Limb (tissue), 2 donors: ENCODE data around the gene PTK7.
"Not testable (repeated sequence)": the region's sequence is repeated elsewhere in the genome, so short reads cannot be mapped to it uniquely, and the experiment has no call there.

Source experiments
- DNase-seq, 2 donors: peaks; one replicate each; pipeline ENCODE4 v3.0.0-alpha.2; 2016; ENCODE audit errors: extremely low spot score in 2 of 2

Gene PTK7

GRCh38 chr6:43075670-43076463 is at the start of gene PTK7:
Gene PTK7, plus strand, starts transcription at chr6:43076314. Its CDS starts 175 bp downstream, at chr6:43076489.
- DNase-seq = peak; percentile 88 to 96

- DNase-seq = no peak
These were observed 49.7 kb upstream of the PTK7 start for GRCh38 chr6:43026365-43026764.

DNA sequence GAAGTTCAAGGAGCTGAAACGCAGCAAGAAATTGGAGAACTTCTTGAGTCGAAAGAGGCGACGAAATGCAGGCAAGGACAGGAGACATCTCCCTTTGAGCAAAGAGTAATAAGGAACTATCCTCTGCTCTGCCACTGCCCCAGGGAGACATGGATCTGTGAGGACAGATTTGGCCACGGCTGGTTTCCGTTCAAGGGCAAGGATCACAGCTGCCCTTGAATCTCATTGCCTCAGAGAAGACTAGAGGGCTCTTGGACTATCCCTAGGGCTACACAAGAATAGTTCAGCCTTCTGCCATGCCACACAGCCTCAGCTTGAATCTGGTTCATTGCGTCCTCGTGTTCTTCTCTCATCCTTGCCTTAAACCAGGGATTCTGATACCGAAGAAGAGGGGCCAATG is 47.0 kb upstream of the PTK7 start:
- no peak for DNase-seq

DNA sequence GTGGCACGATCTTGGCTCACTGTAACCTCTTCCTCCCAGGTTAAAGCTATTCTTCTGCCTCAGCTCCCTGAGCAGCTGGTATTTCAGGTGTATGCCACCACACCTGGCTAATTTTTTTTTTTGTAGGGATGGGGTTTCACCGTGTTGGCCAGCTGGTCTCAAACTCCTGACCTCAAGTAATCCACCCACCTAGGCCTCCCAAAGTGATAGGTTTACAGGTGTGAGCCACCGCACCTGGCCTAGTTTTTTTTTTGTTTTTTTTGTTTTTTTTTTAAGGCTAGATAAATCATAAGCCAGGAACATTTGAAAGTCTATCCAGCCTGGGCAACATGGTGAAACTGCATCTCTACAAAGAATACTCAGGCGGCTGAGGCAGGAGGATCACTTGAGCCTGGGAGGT is 43.8 kb upstream of the PTK7 start:
- no peak for DNase-seq

DNA sequence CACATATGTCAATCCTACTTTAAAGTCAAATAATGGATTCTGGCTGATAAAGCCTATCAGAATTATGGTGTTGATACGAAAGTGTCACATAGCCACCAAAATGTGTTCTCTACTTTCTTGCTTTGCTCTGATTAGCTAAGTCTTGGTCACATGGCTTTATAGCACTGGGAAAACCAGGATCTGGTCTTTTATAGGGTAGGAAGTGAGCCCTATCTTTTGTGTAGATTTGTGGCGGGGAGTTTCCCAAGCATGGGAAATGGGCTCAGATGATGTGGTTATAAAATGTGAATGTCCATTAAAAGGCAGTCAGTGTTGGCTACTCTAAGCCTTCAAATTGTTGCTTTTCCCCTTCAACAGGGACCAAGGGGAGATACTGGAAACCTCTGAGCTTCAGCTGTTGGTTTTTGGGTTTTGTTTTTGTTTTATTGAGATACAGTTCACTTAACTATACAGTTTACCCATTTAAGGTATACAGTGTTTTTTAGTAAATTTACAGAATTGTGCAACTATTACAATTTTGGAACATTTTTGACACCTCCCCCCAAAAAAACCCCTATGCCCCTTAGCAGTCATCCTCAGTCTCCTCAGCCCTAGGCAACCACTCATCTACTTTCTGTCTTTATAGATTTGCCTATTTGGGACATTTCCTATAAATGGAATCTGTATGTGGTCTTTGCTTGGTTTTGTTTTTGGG is 42.5 kb upstream of the PTK7 start:
- DNase-seq = no peak

DNA sequence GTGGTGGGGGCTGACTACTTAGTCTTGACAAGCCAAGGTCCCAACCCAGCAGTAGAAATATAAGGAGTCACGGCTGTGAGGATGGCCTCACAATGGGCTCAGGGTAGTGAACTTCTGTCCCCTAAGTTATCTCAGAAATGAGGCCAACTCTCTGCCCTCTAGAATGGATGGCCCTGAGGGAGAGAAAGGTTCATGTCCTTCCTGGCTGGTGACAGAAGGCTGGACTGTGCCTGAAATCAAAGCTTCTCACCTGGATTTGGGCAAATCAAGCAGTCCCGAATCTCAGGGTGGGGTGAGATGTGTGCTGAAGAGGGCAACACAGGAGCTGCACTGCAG is 42.0 kb upstream of the PTK7 start:
- no peak for DNase-seq

GRCh38 chr6:43035495-43036194 is 40.5 kb upstream of the PTK7 start:
- DNase-seq = no peak

GRCh38 chr6:43036712-43037111 is 39.4 kb upstream of the PTK7 start:
- no peak for DNase-seq

DNA sequence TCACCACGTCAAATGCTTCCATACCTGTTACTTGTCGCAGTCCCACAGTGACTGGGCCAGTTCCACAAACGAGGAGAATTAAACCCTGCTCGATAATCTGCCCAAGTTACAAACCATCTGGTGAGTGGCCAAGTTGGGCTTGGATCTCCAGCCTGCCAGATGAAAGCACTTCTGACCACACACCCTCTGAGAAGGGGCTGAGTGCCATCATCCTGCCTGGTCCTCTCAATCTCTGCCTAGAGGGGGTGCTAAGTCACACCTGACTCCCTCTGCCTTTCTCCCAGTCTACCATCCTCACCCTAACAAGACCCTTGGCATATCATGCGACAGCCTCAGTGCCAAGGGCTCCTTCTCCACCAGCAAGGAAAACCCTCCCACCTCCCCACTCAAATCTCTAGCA is 38.9 kb upstream of the PTK7 start:
- DNase-seq = no peak

- no peak for DNase-seq
These were observed 38.4 kb upstream of the PTK7 start for GRCh38 chr6:43037706-43038105.

- no peak for DNase-seq
These were observed 37.4 kb upstream of the PTK7 start for GRCh38 chr6:43038727-43039126.

GRCh38 chr6:43040542-43041257 is 35.4 kb upstream of the PTK7 start:
- DNase-seq = no peak

GRCh38 chr6:43041475-43041874 is 34.6 kb upstream of the PTK7 start:
- not testable (repeated sequence) for DNase-seq

GRCh38 chr6:43043310-43043709 is 32.8 kb upstream of the PTK7 start:
- DNase-seq = no peak

- DNase-seq = no peak
These were observed 30.7 kb upstream of the PTK7 start for GRCh38 chr6:43045371-43045930.

DNA sequence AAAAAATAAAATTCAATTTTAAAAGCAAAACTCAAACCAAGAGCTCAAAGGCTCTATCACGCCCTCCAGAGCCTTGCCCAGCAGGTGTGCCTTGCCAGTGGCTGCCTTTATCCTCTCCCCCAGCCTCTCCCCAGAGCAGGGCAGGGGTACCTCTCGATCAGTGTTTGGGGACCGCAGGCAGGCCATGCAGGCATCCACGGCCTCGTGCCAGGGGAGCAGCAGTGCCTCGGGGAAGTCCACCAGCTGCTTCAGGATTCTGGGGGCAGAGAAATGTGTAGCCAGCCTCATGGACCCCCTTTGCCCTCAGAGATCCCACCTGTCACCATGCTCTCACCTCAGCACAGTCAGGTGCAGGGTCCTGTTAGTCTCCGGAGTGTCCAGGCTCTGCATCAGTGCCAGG is 28.1 kb upstream of the PTK7 start:
- no peak for DNase-seq

- no peak for DNase-seq
These were observed 25.1 kb upstream of the PTK7 start for GRCh38 chr6:43050981-43051380.

GRCh38 chr6:43052225-43052841 is 23.8 kb upstream of the PTK7 start:
- DNase-seq = no peak

DNA sequence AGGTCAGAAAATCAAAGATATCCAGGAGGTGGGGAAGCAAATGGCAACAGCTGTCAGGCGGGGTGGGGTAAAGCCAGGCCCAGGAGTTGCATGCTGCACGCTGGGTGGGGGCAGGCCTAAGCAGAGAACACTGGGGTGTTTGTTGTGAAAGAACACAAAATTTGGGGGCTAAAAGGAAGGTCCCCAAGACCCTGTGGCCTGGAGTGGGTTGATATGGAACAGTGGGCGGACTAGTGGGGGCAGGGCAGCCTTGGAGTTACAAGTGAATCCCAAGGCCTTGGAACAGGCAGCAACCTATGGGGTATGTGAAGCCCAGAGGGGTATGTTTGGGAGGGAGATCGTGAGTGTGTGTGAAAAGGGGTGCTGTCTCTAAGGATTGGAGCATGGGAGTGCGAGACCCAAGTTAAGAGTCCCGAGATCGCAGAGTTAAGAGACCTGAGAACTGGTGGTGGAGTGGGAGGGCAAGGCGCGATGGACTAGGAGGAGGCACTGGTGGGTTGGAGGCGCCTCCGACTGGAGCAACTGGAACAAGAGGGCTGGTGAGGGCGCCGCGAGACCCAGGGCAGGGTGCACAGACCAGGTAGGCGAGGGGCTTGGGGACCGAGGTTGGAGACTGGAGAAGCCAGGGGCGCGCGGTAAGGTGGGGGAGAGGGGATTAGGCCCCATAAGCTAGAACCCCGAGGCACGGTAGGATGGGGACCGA is 23.1 kb upstream of the PTK7 start:
- DNase-seq = peak in 1 of 2 donors; percentile 58

DNA sequence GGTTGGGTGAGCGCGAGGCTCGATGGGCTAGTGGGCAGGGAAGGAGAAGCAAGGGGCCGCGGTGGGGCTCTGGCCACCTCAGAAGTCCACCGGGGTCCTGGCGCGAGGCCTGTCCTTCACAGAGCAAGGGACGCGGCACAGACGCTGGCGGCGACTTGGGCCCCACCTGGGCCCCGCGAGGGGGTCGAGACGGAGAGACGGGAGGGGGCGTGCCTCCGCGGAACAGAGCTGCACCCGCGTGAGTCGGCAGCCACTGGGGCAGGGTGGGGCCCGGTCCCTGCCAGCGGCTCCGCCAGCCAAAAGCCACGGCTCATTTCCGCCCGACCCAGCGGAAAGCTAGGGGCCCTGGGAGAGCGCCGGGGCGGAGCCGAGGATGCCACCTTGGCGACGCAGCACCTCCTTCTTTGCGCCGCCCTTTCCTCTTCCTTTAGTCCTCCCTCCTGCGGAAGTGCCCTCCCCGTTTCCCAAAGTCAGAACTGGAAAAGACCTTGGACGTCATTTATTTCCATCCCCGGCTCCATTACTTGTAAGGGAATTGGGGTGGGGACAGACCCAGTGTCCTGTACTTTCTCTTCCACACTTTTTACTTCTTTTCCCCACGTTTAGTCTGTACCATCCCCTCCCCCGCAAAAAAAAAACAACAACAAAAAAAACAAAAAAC is 22.4 kb upstream of the PTK7 start, which contains the start of gene CUL7:
TSS of gene CUL7 (minus strand) at position 307 of the 661 bp plus-strand sequence. CDS start 1,063 bp downstream, outside the sequence.
- peak; percentile 95 to 97 for DNase-seq
